ENCODE data around the gene SLC9A5. TPM values are rescaled to one million over a fixed set of nuclear protein-coding genes. Genes with fewer than 3 reads are reported as not detected.

The SLC9A5 gene
- total and polyA plus RNA-seq, 2 donors (not counting 3 experiments of a cell fraction or from before 2014, with no cell fraction given): 2.7 to 2.8 TPM

DNA sequence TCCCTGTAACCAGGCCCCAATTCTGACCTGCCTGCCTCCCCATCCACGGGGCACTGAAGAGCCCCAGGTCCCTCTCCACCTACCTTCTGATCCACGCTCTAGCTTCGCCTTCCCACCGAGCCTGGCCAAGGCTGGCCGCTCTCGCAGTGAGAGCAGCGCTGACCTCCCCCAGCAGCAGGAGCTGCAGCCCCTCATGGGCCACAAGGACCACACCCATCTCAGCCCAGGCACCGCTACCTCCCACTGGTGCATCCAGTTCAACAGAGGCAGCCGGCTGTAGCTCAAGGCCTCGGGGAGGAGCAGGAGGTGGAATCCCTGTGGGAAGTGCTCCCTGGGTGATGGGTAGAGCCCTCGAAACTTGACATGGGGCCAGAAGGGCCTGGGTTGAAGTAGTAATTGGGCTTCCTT, 22.2 kb downstream of the SLC9A5 start:
- no TSS peak for BruUV-seq (replicated peaks)
- peaks cover 2% of the 10 kb centered on the region for H3K79me2 ChIP-seq (ENCODE audit: control insufficient read depth, insufficient read depth, low read length)
- no peaks in the 10 kb centered on the region for H3K9me1 ChIP-seq (replicated peaks; ENCODE audit: control insufficient read depth, extremely low read depth, insufficient read depth, low read length)
- no peaks in the 10 kb centered on the region for H3K27me3 ChIP-seq (ENCODE audit: control insufficient read depth in 2 of 2, insufficient read depth in 2 of 2, low read length in 2 of 2)
- no peak overlapping the region for H3K9ac ChIP-seq (replicated peaks; ENCODE audit: extremely low read depth, insufficient read depth, low read length)
- no peak for TF ChIP-seq JUN (IDR thresholded peaks at IDR 0.05; ENCODE audit: borderline replicate concordance, insufficient read depth, insufficient read length, low read depth)
- no peak for TF ChIP-seq FOS (IDR thresholded peaks at IDR 0.05; ENCODE audit: borderline replicate concordance, insufficient read depth, low read length)
- TF ChIP-seq, protein P1, sequence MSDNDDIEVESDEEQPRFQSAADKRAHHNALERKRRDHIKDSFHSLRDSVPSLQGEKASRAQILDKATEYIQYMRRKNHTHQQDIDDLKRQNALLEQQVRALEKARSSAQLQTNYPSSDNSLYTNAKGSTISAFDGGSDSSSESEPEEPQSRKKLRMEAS (IDR thresholded peaks at IDR 0.05; ENCODE audit: insufficient read depth, insufficient read length): no peak
- no peak for TF ChIP-seq POLR2AphosphoS5 (IDR thresholded peaks at IDR 0.05; ENCODE audit: insufficient read depth, low read depth, low read length)
- TF ChIP-seq, protein P2, sequence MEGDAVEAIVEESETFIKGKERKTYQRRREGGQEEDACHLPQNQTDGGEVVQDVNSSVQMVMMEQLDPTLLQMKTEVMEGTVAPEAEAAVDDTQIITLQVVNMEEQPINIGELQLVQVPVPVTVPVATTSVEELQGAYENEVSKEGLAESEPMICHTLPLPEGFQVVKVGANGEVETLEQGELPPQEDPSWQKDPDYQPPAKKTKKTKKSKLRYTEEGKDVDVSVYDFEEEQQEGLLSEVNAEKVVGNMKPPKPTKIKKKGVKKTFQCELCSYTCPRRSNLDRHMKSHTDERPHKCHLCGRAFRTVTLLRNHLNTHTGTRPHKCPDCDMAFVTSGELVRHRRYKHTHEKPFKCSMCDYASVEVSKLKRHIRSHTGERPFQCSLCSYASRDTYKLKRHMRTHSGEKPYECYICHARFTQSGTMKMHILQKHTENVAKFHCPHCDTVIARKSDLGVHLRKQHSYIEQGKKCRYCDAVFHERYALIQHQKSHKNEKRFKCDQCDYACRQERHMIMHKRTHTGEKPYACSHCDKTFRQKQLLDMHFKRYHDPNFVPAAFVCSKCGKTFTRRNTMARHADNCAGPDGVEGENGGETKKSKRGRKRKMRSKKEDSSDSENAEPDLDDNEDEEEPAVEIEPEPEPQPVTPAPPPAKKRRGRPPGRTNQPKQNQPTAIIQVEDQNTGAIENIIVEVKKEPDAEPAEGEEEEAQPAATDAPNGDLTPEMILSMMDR (IDR thresholded peaks at IDR 0.05; ENCODE audit: extremely low read depth in 1 of 2, insufficient read depth in 1 of 2, low read depth in 1 of 2, low read length in 2 of 2): no peak
- TF ChIP-seq POLR2A (IDR thresholded peaks at IDR 0.05; ENCODE audit: low read depth, low read length): no peak
- TF ChIP-seq EZH2 (IDR thresholded peaks at IDR 0.05; ENCODE audit: borderline replicate concordance, low read depth, low read length, severe bottlenecking): no peak
- no peak for TF ChIP-seq GATA2 (IDR thresholded peaks at IDR 0.05; ENCODE audit: insufficient read depth, insufficient read length, low read depth, low read length)
- no peak for TF ChIP-seq MYC (IDR thresholded peaks at IDR 0.05; ENCODE audit: low read depth, low read length)
- dilution Hi-C loops (cut with MboI; ENCODE audit: extremely low pct_ligation_motif_present, low sequenced_read_pairs): no loop called here
- CTCF ChIA-PET: interaction anchor here (2.2 to 4.5 kb wide), 2 partner anchors 10 to 128 kb away, joined by 9 to 20 read pairs; no protein-coding TSS in a partner anchor
- peaks cover 23% of the 10 kb centered on the region for H3K4me1 ChIP-seq (ENCODE audit: control insufficient read depth, extremely low read depth, insufficient read depth, low read length)
- H2AFZ ChIP-seq (ENCODE audit: low read depth, low read length): no peak overlapping the region
- H3K27ac ChIP-seq (ENCODE audit: insufficient read depth, low read depth, low read length): no peak overlapping the region
- H3K36me3 ChIP-seq (ENCODE audit: control insufficient read depth in 2 of 2, extremely low read depth in 1 of 2, insufficient read depth in 2 of 2, low read length in 2 of 2): no peaks in the 10 kb centered on the region
- intact Hi-C loops (cut with micrococcal nuclease): no loop called here
- H3K4me3 ChIP-seq (replicated peaks in 1 of 3; ENCODE audit: insufficient read depth in 1 of 3, low read depth in 1 of 3, low read length in 3 of 3): no peak overlapping the region
- no peaks in the 10 kb centered on the region for H4K20me1 ChIP-seq (replicated peaks; ENCODE audit: control insufficient read depth, extremely low read depth, insufficient read depth, low read length)
- no peaks in the 10 kb centered on the region for H3K9me3 ChIP-seq (replicated peaks; ENCODE audit: control insufficient read depth, insufficient read depth, low read length)
- FAIRE-seq (no peak), DNase-seq (ENCODE audit: low read depth, low spot score) (no peak)
- POLR2A ChIA-PET: interaction anchor here (1.9 kb wide), 1 partner anchor 27 kb away, joined by 6 read pairs; no protein-coding TSS in a partner anchor
- no peak overlapping the region for H3K4me2 ChIP-seq (ENCODE audit: insufficient read depth, low read length)

Data from endothelial cell of umbilical vein (primary cell).